Activated naive CD4-positive, alpha-beta T cell treated with Interleukin-2 at 50 U/mL for 16 hours (primary cell): ENCODE measurements around the gene TNFAIP3.
A peak's percentile ranks its signal among the peaks of the same experiment; 100 is the strongest.
"Not testable (repeated sequence)": the region's sequence is repeated elsewhere in the genome, so short reads cannot be mapped to it uniquely, and the experiment has no call there.

Source experiments
- DNase-seq: peaks from one replicate; pipeline ENCODE4 v3.0.0-alpha.2; 2020

The TNFAIP3 gene

DNA sequence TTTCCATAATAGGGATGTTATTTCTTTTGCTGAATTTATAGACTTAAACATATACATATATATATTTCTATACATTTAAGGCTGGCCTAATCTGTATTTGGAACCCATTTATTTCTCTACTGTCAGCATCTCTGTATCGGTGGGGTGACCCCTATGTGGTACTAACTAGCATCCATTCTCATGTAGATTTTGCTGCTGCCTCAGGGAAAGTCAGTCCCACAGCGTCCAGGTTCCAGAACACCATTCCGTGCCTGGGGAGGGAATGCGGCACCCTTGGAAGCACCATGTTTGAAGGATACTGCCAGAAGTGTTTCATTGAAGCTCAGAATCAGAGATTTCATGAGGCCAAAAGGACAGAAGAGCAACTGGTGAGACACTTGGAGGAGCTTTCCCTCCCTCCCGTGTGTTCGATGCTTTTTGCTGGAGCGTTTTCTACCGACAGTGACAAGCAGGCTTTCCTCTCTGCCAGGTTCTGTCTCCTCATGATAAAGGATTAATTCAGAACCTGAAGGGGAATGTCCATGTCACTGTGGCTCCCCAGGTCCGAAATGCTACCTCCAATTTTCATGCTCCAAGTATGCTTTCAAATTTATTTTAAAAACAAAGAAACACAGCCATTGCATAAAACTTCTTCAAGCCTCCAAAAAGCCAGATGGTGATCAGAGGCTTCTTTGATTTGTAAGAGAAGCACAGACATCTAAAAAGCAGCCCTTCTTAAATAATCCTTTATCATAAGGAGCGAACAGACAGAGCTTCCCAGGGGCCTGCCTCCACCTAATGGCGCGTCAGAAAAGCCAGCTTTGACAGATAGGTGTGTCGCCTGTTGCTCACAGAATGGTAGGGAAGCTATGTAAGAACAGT is 13.1 kb downstream of the TNFAIP3 start:
- no peak for DNase-seq

DNA sequence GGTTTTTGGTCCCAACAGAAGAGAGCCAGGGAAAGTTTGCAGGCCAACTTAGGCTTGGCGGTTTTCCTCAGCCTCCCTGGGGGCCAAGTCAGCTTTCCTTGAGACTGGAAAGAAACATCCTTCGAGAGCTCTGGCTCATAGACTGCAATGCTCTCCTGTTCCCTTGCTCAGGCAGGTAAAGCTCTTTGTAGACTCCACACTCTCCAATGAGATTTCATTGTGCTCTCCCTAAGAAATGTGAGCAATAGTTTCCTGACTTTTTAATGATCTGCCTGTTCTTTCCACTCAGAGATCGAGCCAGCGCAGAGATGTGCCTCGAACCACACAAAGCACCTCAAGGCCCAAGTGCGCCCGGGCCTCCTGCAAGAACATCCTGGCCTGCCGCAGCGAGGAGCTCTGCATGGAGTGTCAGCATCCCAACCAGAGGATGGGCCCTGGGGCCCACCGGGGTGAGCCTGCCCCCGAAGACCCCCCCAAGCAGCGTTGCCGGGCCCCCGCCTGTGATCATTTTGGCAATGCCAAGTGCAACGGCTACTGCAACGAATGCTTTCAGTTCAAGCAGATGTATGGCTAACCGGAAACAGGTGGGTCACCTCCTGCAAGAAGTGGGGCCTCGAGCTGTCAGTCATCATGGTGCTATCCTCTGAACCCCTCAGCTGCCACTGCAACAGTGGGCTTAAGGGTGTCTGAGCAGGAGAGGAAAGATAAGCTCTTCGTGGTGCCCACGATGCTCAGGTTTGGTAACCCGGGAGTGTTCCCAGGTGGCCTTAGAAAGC is 13.9 kb downstream of the TNFAIP3 start:
- peak; percentile 17 for DNase-seq

DNA sequence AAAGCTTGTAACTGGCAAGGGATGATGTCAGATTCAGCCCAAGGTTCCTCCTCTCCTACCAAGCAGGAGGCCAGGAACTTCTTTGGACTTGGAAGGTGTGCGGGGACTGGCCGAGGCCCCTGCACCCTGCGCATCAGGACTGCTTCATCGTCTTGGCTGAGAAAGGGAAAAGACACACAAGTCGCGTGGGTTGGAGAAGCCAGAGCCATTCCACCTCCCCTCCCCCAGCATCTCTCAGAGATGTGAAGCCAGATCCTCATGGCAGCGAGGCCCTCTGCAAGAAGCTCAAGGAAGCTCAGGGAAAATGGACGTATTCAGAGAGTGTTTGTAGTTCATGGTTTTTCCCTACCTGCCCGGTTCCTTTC is 14.4 kb downstream of the TNFAIP3 start:
- peak; percentile 27 for DNase-seq

DNA sequence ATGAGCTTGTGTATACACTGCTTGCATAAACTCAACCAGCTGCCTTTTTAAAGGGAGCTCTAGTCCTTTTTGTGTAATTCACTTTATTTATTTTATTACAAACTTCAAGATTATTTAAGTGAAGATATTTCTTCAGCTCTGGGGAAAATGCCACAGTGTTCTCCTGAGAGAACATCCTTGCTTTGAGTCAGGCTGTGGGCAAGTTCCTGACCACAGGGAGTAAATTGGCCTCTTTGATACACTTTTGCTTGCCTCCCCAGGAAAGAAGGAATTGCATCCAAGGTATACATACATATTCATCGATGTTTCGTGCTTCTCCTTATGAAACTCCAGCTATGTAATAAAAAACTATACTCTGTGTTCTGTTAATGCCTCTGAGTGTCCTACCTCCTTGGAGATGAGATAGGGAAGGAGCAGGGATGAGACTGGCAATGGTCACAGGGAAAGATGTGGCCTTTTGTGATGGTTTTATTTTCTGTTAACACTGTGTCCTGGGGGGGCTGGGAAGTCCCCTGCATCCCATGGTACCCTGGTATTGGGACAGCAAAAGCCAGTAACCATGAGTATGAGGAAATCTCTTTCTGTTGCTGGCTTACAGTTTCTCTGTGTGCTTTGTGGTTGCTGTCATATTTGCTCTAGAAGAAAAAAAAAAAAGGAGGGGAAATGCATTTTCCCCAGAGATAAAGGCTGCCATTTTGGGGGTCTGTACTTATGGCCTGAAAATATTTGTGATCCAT is 15.3 kb downstream of the TNFAIP3 start:
- DNase-seq = no peak

DNA sequence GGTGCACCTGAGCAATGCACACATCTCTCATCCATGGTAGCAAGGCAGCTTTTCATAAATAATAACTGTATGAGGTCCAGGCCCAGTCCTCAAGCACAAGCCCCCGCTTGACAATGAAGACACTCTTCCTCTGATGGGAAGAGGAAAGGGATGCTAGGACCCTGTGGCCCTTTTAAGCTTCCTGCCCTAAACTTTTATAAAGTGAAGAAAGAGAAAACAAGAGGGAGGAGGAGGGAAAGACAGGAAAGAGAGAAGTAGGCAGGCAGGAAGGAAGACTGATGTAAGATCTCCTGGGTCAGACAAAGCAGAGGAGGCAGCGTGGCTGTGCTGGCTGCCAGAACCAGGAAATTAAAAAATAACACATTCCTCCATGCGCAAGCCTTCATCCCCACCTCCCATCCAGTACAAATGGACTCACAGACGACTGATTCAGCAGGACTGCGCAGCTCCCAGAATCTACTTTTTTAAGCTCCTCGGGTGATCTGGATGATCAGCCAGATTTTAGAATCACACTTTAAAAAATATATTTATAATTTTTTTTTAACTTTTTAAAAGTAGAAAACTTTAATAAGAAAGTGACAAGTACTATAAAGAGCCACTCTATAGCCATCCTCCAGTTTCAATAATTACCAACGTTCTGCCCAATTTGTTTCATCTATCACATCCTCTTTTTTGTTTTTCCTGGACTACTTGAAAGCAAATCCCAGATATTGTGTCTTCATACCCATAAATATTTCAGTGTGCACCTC is 16.5 kb downstream of the TNFAIP3 start:
- DNase-seq = peak; percentile 24

DNA sequence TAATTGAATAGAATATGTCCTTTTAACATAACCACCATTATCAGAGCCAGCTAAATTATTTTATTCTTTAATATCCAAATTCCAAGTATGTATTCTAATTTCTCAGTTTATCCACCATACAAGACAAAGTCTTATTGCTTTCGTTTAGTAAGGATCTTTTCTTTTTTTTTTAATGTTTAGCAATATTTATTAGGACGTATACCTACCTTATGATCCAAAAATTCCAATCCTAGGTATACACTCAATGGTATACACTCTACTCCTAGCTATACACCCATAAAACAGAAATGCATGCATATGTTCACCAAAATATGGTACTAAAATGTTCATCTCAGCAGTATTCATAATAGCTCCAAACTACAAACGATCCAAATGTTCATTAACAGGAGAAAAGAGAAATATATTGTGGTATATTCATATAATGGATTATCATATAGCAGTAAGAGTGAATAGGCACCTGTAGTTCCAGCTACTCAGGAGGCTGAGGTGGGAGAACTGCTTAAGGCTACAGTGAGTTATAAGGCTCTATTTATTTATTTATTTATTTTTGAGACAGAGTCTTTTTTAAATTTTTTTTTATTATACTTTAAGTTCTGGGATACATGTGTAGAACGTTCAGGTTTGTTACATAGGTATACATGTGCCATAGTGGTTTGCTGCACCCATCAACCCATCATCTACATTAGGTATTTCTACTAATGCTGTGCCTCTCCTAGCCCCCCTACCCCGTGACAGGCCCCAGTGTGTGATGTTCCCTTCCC is 17.3 kb downstream of the TNFAIP3 start:
- DNase-seq = no peak

DNA sequence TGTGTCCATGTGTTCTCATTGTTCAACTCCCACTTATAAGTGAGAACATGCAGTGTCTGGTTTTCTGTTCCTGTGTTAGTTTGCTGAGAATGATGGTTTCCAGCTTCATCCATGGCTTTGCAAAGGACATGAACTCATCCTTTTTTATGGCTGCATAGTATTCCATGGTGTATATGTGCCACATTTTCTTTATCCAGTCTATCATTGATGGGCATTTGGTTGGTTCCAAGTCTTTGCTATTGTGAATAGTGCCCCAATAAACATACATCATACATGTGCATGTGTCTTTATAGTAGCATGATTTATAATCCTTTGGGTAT is 17.8 kb downstream of the TNFAIP3 start:
- not testable (repeated sequence) for DNase-seq

DNA sequence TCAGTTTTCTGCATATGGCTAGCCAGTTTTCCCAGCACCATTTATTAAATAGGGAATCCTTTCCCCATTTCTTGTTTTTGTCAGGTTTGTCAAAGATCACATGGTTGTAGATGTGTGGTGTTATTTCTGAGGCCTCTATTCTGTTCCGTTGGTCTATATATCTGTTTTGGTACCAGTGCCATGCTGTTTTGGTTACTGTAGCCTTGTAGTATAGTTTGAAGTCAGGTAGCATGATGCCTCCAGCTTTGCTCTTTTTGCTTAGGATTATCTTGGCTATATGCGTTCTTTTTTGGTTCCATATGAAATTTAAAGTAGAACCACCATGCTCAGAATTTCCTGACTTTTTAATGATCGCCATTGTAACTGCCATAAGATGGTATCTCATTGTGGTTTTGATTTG is 19.2 kb downstream of the TNFAIP3 start:
- DNase-seq = not testable (repeated sequence)

DNA sequence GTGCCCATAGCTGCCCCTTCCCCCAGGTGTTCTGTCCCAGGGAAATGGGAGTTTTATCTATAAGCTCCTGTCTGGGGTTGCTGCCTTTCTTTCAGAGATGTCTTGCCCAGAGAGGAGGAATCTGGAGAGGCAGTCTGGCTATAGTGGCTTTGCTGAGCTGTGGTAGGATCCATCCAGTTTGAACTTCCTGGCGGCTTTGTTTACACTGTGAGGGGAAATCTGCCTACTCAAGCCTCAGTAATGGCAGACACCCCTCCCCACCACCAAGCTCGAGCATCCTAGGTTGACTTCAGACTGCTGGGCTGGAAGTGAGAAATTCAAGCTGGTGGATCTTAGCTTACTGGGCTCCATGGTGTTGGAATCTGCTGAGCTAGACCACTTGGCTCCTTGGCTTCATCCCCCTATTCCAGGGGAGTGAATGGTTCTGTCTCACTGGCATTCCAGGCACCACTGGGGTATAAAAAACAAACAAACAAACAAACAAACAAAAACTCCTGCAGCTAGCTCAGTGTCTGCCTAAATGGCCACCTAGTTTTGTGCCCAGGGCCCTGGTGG is 24.0 kb downstream of the TNFAIP3 start:
- no peak for DNase-seq

DNA sequence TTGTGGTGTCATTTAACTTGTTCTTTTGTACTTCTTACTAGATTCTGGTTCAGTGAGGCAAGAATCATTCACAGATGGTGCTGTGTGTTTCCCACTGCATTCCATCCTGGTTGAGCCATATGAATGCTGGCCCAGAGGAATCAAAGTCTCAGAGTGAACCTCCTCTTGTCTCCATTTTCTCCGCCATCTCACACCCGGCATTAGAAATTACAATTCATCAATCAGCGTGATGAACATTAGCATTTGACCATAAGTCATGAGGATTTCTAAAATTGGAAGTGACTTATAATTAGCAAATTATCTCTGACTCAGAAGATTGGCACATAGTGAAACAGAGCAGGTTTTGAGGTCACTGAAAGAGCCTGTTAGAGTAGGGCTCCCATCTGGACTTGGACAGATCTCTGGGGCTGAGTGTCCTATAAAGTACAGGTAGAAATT is 25.2 kb downstream of the TNFAIP3 start:
- DNase-seq = no peak

DNA sequence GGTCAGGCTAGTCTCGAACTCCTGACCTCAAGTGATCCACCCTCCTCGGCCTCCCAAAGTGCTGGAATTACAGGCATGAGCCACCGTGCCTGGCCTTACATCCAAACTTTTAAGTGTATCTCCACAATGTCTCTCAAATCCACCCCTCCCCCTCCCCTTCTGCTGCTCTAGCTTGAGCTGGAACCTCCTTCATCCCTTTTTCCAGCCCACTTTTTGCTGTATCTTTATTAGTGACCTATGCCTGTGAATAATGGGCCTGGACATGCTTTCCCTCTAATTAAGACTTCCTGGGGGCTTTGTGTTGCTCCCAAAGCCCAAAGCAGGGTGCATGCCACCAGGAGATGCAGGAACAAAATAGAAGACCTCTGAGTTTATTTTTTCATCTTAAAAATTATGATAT is 26.1 kb downstream of the TNFAIP3 start:
- DNase-seq = no peak

DNA sequence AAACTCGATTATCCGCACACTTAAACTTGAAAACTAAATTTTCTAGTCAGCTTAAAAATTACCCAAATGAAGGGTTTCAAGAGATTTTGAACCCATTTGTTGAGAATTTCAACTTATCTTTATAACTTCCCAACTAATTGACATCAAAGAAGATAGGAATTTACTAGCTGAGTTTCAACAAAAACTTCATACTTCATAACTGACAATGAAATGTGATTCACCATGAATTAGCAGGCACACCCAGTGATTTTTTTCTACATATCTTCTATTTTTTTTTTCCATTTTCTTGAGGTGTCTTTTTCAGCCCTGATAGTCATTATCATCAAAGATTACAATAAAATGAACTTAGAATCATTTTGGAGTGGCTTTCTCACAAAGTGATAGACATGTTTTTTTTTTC is 26.7 kb downstream of the TNFAIP3 start:
- DNase-seq = no peak

DNA sequence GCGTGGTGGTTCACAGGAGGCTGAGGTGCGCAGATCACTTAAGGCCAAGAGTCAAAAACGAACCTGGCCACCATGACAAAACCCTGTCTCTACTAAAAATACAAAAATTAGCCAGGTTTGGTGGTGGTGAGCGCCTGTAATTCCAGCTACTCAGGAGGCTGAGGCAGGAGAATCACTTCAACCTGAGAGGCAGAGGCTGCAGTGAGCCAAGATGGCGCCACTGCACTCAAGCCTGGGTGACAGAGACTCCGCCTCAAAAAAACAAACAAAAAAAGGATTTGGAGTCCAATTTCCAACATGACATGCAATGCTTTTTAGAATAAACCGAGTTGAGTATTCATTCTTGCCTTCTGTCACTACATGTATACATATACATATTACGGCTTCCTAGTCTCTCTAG is 27.3 kb downstream of the TNFAIP3 start:
- DNase-seq = not testable (repeated sequence)

DNA sequence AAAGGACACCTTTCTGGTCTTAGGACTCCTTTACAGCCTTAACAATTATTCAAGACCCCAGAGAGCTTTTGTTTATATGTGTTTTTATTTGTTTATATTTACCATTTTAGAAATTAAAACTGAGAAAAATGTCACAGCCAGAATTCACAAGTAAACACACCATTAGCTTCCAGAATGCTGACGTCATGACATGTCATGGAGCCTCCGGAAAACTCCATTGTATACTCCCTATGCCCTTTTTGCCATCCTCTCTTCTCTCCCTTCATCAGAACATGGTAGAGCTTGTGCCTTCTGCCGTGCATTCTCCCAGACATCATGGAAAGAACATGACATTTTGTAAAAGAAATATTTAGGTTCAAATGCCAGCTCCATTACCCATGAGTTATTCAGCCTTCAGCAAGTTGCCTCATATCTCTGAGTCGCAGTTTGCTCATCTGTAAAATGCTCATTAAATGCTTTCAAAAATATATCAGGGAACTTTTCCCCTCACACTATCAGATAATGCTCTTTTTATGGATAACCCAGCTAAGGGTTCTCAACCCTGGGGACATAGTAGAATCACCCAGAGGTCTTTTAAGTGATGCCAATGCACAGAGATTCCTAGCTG is 27.8 kb downstream of the TNFAIP3 start:
- no peak for DNase-seq

DNA sequence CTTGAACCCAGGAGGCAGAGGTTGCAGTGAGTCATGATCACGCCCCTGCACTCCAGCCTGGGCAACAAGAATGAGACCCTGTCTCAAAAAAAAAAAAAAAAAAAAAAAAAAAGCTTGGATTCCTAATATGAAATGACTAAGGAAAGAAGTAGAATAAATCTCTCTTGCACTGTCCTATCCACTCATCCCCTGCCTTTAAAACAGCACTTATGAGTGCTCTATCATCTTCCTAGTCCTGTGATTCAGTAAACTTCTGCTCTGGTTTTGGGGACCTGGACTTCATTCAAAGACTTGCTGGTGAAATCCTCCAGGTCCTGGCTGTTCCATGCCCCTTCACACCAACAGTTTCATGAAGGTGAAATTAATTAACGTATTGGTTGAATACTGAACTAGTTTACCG is 29.6 kb downstream of the TNFAIP3 start:
- DNase-seq = no peak

DNA sequence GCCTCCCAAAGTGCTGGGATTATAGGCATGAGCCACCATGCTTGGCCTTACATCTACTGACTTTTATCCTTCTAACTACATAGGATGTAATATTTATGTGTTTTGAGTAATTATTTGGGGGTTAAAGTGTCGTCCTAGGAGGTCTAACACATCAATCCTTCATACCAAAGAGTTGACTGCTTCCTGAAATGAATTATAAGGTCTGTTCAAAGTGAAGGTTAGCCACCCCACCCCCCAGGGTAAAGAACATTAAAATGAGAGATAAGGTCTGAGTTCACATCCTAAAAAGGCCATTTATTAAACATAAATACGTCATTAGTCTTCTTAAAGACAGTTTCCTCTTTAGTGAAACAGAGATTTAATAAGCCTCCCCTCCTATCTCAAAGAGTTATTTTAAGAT is 33.8 kb downstream of the TNFAIP3 start:
- DNase-seq = no peak

DNA sequence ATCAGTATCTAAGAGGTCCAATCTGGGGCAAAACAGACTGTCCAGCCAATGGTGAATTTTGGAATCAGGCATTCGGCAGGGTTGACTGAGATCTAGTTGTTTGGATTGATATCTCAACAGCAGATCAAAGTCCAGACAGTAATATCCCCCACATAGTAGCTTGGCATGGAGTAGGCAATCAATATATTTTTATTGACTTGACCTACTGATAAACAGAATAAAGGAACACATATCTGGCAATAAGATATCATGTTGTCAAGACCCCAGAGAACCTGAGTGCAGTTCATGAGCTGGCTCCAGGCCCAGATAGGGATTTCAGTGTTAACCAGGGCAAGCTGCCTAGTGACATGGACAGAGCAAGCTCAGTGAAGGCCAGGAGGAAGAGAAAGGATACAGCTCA is 34.4 kb downstream of the TNFAIP3 start:
- DNase-seq = no peak

DNA sequence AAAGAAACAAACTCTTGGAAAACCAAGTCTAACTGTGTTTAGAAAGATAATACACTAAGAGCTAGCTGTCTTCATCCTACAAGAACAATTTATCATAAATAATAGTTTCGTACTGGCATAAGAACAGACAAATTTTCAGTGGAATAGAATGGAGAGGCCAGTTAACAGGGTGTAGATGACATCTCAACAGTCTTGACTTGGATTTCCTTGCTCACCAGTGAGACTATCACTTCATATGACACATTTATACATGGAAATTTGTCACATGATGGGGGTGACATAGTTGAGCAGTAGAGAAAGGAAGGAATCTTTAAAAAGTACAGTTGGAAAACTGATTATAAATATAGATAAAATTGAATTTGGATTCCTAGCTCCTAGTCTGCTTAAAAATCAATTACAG is 35.6 kb downstream of the TNFAIP3 start:
- DNase-seq = no peak

DNA sequence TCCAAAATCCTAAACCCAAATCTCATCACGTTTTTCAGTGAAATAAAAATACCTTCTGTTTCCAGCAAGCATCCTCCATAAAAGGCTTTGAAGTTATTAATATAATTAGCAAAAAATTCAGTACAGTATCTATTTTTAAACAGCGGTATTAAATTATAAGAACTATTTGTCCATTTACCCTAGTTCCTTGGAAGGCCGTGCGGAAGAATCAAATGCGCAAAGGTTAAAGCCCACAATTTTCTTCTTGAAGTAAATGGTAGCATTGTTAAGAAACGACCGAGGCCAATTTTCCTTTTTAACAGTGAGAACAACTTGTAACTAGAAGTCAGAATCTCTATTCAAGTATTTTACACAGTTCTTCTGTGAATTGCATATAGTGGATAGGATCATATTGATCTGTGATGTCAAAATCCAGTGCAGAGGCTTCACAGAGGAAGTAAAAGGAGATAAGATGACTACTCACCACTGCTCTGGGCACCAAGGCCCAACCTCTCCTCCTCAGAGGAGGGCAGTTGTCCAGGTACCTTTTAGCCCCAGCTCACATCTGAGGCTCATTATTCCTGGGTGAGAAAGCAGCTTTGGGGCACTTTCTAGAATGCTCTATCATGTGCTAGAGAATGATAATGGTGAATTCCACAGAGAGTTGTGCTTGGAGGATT is 36.3 kb downstream of the TNFAIP3 start:
- no peak for DNase-seq

DNA sequence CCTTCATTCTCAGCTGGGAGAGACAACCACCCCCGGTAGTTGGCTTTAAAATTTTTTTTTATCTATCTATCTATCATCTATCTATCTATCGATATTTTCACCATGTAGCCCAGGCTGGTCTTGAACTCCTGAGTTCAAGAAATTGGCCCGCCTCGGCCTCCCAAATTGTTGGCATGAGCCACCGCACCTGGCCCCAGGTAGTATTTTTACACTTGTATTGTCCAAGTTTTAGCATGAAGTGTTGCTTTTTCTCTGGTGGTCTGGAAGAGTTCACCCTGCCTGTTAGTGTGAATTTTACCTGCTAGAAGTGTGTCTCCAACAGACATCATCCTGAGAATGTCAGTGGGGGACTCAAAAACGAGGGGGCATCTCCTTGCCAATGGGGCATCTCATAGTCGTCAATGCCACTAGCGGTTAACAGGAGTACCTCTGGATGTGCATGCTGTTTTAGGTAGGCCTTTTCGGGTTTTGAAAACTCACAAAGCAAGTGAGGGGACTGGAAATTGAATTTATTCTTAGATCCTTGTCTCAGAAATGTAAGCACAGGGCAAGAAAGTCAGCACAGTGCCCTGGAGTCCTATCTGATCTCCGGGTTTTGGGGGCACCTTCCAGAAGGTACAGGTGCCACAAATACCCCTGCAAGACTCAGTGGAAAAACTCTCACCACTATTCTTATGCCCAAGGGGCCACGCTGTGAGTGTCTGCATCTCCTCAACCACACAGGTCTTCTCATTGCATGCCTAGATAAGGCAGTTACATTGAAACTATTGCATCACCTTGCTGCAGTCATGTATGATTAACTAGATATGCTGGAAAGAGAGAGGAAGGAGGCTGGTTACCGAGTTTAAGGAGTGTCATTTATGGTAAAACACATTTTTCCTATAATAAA is 37.1 kb downstream of the TNFAIP3 start:
- peak; percentile 60 for DNase-seq
